ENCODE data around the gene CABLES2.

Gene CABLES2, protein sequence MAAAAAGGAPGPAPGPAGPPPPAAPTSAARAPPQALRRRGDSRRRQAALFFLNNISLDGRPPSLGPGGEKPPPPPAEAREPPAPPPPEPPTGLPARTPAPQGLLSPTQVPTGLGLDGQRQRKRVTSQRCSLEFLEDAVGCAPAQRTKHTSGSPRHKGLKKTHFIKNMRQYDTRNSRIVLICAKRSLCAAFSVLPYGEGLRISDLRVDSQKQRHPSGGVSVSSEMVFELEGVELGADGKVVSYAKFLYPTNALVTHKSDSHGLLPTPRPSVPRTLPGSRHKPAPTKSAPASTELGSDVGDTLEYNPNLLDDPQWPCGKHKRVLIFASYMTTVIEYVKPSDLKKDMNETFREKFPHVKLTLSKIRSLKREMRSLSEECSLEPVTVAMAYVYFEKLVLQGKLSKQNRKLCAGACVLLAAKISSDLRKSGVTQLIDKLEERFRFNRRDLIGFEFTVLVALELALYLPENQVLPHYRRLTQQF

DNA sequence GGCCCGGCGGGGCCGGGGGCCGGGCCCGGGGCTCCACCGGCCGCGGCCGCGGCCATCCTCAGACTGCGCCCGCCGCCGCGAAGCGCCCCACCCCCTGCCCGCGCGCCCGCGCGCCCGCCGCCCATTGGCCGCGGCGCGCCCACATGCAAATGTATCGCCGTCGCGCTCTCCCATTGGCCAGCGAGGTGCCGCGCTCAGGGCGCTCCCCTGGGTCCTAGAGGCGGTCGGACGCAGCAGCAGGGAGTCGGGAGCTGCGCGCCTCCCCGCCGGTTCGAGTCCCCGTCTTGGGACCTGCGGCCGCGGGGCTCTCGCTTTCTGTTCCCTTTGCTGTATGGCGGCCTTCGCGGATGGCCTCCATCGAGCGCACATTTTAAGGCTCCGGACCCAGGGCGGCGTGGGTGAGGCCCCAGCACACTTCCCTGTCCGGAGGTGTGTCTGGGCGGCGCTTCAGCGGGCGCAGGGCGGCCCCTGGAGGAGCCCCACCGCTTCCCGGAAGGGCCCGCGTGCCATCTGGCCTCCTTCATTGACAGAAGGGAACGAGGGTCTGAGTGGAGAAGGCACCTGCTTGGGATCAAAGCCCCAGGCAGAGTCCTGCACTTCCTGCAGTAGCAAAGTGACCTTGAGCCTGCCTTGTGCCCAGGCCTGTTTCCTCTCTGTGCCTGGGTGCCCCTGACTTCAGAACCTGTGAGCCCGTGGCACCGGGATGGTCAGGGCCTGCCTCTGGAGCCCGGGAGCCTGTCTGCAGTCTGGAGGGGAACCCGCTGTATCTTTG, at the start of gene CABLES2:
Gene CABLES2 (minus strand): TSS at position 65 of the 772 bp plus-strand sequence. CDS start 9 bp downstream, at position 56.
- DNase-seq: peak; percentile 94

DNA sequence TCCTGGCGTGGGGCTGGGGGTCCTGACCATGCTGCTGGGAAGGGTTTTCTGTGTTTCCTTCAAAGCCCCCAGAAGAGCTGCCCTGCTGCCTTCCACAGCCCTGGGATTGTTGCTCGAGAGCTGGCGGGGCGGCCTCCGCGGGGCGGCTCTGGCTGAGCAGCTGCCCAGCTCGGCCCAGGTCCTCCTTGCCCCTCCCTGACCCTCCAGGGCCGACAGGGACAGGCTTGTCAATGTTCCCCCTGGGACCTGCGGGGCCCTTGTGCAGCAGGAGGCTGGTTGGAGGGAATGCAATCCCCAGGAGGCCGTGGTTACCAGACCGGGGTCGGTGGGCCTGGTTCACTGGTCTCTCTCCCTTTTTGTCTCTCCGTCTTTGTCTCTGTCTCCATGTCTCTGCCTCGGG, 48.8 kb upstream of the CABLES2 start:
- no peak for DNase-seq

DNA sequence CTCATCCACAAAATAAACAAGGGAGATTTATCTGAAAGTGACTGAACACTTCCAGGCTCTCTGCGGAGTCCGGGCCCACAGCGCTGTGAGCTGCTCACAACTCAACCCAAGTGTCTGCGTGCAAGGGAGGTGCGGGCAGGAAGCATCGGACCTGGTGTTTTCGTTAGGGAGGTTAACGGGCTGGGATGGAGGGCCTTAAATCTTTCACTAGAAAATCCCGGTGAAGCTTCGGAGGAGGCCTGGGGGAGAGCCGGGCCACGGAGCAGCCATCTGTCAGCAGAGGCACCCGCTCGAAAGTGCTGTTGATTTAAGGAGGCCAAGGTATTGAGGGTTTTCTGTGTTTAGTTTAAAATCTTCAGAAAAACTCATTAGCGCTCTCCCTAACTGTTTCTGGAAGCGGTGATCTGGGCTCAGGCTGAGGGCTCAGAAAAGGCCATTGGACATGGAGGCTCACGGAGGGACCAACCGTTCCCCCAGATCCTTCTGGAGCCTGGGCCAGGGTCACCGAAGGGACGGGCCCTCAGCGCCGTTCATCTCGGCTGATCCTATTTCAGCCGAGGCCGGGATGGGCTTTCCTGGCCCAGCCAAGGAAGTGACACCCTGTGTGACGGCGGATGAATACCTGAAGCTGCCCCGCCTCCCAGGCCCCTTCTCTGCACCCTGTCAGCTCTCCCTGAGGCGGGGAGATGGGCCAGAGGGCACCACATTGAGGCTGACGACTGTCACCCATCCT, 48.0 kb upstream of the CABLES2 start:
- DNase-seq: no peak

DNA sequence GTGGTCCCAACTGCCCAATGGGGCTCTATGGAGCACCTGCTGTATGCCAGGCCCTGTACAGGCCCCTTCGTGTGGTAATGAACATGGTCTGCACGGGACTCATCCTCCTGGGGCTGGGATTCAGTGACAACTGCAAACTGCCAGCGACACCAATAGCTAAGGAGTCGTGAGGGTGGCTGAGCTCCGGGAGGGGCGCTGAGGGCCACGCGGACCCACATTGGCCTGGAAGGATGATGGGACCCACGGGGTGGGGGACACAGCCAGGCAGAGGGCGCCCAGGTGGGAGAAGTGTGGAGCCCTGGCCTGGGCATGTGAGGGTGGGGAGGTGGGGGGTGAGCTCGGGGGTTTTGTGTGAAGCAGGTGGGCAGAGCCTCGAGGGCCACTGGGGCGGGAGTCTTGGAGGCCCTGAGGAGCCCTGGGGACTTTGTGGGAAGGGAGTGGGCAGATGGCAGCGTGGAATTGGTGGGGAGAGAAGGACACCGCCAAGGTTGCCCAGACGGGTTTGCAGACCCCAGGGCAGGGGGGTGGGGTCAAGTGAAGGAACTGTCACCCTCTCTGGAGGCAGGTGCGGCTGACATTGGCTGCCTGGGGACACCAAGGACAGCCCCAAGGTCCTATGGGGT, 46.2 kb upstream of the CABLES2 start:
- DNase-seq: no peak

DNA sequence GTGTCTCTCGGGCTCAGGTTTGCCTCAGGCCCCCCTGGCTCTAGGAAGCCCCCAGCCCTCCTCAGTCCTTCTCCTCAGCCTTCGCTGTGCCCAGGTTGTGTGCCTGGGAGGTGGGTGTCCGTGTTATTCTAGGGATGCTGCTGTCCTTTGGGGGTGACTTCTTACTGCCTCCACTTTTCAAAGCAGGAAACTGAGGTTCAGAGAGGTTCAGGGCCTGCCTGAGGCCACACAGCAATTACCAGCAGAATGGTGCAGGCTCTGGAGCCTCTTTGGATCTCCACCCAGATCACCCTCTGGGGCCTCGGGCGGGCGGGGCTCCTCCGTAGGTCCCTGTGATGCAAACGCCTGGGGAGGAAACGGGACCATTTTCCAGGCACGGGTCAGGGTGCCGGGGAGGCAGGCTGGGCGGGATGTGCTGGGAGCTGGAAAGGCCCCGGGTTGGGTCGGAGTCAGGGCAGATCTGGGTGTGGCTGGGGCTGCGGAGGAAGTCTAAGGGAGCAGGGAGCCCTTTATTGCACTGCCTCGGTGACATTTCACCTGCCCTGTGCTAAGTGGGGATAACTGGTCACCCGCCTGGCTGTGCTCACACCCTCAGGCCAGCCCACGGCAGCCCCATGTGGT, 45.5 kb upstream of the CABLES2 start:
- DNase-seq: no peak

DNA sequence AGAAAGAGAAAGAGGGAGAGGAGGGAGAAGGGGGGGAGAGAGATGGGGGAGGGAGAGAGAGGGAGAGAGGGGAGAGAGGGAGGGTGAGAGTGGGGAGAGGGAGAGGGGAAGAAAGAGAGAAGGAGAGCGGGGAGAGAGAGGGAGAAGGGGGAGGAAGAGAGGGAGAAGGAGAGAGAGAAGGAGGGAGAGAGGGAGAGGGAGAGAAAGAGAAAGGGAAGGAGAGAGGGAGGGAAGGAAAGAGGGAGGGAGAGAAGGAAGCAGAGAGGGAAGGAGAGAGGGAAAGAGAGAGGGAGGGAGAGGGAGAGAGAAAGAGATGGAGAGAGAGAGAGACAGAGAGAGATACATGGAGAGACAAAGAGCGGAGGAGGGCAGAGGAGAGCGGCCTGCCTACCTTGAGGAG, 44.9 kb upstream of the CABLES2 start:
- DNase-seq: no peak

DNA sequence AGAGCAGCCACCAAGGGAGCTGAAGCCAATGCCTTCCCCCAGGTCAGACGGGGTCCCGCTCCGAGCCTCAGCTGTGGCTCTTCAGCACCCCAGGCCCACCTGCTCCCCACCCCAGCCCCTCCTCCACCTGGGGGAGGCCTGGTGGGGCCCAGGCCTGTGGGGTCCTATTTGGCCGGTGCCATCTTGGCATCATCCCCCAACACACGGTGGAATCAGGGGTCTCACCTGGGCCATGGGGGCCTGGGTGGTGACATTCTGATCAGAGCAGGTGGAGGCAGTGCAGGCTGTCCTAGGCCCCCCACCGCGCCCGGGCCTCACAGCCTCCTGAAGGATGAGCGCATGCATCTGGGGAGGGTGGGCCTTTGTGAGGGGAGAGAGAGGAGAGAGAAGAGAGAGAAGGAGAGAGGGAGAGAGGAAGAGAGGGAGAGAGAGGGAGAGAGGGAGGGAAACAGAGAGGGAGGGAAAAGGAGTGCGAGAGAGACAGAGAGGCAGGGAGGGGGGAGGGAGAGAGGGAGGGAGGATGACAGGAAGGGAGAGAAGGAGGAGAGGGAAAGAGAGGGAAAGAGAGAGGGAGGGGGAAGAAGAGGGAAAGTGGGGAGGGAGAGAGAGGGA, 44.2 kb upstream of the CABLES2 start:
- DNase-seq: no peak

DNA sequence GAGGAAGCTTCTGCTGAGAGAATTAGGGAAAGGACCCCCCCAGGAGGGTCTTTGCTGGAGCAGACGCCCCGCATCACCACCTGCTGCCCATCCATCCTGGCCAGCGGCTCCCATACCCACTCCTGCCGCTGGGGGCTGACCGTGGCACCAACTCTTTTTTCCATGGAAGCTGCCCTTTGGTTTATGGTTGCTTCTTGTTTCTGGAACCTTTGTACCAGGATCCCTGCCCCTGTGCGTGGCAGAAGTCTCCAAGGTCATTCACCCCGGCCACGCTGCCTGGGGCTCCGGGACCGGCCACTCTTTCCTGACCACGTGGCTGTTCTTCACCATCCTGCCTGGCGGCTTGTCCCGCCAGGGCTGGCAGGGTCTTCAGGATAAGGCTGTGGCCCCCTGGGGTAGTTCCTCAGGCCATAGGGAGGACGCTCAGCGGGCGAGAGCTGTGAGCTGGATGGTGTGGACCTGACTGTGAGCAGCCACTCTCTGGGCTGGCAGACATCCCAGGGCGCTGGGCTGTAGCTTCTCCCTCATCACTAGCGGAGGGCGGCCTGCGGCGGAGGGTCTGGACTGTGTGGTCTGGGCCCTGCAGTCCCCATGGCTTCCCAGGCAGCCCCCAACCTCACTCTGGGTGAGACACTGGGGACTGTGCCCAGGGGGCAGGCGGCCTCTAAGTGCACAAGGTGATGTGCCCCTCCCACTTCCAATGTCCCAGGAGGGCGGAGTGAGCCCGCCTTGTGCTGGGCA, 43.0 kb upstream of the CABLES2 start:
- no peak for DNase-seq

DNA sequence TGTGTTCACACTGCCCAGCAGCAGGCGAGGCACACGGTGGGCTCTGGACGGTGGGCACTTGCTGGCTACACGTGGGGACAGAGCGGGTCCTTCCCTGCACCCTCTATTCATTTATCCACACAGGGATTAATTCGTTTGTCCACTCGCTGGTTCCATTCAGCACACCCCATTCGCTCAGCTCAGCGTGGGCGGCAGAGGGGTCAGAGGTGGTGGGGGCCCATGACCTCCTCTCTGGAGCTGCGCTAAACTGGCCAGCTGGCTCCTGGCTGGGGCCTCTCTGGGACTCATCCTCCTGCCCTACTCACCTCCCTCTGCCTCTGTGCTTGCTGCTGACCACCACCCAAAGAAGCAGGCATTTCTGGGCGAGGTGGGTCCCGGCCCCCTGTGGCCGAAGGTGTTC, 41.7 kb upstream of the CABLES2 start:
- no peak for DNase-seq

DNA sequence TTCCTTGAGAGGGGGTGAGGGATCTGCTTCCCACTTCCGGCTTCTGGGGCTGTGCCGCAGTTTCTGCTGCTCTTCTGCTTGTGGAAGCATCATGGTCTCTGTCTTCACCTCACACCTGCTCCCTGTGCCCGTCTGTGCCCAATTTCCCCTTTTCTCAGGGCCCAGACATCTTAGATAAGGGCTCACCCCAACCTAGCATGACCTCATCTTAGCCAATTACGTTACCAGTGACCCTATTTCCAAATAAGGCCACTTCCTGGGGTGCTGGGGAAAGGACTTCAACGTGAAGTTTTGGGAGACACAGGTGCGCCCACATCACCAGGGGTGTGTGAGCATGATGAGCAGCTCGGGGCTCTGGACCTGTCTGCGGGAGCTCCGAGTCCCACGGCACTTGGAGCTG, 41.0 kb upstream of the CABLES2 start:
- no peak for DNase-seq

DNA sequence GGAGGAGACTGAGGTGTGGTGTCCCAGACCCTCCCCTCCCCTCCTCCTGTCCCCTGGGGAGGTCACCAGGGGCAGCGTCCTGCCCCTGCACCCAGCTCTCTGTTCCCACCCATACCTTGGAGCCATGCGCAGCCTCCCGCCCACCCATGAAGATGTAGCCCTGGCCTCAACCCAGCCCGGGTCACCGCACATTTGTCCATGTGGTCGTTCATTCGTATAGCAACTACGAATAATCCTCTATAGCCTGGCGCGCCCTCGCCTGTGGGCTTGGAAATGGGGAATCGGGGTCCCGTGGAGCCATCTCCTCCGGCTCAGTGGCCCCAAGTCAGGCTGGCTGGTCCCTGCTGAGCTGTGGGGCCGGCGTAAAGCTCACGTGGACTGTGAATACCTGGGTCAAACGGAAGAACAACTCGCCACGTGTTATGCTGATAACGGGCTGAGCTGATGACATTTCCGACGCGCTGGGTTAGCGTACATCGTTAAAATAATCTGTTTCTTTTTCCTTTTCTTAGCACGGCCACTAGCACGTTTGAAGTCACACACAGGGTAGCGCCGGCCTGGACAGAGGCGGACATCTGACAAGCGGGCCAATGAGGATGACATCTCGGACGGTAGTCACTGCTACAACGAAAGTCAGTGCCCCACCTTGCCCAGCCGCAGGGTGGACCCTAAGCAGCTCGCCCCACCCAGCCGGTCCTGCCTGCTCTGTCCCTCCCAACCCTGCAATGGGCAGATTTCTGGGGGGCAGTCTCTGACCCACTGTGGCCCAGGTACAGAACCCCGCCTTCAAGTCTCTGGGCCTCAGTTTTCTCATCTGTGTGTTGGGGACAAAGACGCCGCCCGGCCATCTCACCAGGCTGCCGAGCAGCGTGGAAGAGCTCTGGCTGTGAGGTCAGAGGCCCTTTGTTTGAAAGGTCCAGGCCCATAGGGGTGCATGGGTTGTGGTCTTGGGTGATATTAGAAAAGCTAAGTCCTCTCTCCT, 40.1 kb upstream of the CABLES2 start:
- no peak for DNase-seq

DNA sequence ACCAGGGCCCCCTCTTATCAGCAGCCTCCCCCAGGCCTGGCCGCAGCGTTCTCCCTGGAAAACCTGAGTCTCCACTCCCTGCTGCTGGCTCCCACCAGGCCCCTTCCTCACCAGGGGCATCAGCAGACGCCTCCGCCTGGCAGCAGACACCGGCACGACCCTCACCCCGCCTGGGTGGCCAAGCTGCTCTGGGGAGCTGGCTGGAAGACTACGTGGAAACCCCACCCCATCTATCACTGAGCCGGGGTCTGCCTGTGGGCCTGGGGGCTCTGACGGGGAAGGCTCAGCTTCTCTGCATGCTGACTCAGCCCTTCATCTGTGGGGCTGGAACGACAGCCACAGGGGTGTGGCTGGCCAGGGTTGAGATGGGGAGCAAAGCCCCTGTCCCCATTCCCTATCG, 39.4 kb upstream of the CABLES2 start:
- DNase-seq: no peak

DNA sequence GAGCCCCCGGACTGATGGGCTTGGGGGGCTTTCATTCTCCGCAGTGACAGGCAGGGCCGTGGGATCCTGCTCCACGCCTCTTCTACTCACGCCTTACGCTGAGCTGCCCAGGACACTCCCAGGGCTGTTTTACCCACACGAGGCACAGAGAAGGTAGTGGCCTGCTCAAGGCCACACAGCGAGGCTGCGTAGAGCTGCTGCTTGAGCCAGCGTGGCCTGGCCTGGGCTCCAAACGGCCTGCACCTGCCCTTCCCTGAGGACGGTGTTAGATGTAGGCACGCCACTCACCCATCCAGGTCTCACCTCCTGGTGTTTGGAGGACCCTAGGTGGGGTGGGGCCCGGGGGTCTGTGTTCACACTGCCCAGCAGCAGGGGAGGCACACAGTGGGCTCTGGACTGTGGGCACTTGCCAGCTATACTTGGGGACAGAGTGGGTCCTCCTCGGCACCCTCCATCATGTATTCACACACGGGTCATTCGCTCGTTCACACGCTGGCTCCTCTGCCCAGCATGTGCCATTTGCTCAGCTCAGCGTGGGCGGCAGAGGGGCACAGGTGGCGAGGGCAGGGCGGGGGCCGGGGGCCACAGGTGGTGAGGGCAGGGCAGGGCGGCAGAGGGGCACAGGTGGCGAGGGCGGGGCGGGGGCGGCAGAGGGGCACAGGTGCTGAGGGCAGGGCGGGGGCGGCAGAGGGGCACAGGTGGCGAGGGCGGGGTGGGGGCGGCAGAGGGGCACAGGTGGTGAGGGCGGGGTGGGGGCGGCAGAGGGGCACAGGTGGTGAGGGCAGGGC, 38.7 kb upstream of the CABLES2 start:
- DNase-seq: no peak

DNA sequence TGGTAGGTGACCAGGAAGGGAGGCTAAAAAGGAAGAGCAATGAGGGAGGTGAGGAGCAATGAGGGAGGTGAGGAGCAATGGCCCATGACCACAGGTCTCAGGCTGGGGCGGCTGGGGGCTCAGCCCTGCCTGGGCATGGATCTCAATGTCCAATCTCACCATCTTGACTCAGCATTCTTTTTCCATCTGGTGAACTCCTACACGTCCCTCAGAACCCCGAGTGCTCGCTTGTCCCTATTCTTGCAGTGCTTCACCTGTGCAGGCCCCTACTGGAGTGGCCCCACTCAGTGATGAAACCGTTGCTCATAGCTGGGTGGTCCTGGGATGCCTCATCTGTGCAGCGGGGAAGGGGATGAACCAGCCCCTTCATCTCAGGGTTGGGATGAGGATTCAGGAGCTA, 37.2 kb upstream of the CABLES2 start:
- no peak for DNase-seq

DNA sequence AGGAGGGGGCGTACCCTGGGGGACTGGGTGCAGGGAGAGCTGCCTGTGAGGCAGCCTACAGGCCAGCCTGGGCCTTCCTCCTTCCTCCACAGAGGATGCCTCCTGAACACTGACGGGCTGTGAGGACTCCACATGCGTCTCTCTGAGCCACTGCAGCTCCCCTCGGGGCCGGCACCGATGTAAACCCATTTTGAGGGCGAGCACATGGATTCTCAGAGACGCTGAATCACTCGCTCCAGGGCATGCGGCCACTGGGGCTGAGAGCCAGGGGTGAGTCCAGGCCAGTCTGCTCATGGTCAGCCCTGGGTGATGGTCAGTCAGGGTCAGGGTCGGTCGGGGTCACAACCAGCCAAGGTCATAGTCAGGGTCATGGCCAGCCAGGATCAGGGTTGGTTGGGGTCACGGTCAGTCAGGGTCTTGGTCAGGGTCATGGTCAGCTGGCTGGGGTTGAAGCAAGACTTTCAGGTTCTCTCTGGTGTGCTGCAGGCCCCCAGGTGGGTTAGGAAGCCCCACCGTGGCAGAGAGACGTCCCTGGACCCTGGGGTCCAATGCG, 35.0 kb upstream of the CABLES2 start:
- DNase-seq: no peak

DNA sequence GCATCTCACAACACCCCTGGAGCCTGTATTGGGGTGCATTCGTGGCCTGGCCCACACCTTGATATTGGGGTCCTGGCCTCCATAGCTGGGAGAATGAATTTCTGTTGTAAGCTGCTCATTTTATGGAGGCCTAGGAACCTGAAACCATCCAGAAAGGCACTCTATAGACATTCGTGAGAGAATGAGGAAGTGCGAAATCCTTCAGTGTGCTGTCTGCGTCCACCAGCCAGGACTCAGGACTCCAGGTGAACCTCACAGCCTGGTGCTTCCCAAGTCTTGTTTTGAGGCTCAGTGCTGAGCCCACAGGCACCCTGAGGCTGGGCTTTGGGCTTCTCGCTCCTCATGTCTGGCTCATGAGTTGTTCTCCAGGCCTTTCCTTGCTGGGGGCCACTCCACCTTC, 32.1 kb upstream of the CABLES2 start:
- DNase-seq: no peak

DNA sequence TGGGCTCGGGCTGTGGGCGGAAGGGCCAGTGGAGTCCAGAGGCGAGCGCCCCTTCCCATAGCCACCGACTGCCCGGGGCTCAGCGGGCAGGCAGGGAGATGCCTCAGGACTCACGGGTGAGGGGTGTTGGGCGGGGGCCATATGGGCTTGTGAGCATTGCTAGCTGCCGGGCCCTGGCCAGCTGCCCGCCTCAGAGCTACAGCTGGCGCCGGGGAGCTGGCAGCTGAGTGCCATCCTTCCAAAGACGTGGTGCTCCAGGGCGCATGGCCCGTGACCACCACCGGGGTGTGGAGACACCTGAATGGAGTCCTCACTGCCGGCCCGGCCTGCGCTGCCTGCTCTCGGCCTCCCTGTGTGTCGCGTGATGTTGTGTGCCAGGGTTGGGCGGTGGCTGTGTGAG, 30.8 kb upstream of the CABLES2 start:
- no peak for DNase-seq

DNA sequence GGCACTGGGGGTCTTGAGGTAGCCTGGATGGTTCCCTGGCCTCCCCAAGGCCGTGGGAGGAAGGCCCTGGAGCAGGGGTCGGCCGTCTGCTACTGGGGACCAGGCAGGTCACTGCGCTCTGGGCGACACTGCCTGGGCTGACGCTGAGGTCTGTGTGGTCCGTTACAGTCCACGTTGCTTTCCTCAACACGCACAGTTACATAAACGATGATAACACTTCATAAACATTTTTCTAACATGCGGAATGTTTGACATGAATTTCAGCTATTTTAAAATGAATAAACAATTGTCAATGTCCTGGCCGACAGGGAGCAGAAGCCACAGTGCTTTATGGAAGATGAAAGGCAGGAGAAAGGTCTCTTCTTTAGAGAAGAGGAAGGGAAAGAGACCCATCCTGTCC, 30.4 kb upstream of the CABLES2 start:
- no peak for DNase-seq

DNA sequence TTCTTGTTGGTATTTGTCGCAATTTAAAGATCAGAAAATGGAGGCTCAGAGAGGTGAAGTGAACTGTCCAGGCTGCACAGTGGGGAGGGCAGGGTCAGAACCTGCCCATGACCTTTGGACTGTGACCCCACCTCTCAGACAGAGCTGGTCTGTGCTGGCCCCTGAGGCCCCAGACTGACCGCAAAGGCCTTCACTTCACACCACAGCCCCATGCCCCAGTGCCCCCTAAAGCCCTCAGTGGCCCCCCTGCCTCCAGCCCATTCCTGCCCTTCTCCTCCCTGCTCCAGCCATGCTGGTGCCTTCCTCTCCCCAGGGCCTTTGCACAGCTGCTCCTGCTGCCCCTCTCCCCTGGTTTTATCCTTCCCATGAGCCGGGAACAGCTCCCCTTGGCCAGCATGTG, 29.6 kb upstream of the CABLES2 start:
- no peak for DNase-seq

Data from activated CD4-positive, alpha-beta T cell treated with anti-CD3 and anti-CD28 coated beads for 48 hours (primary cell).